Sigmoid colon (tissue), 4 donors: ENCODE measurements around the gene TUBB.

Experiments
- CTCF ChIP-seq, 4 experiments: fragments of 450-650 bp in 3 of 4; fragments of 200-600 bp in 1 of 4; IDR thresholded peaks; one replicate each; pipeline ENCODE4 v1.5.1; 2016 to 2019; ENCODE audit warnings: antibody characterized with exemption in 4 of 4, mild to moderate bottlenecking in 3 of 4, moderate library complexity in 2 of 4
- EP300 ChIP-seq, 4 donors: sonication (generic); formaldehyde crosslinking; IDR thresholded peaks; one replicate each; pipeline ENCODE4 v1.6.1; 2017; ENCODE audit warnings: antibody characterized with exemption in 4 of 4
- POLR2A ChIP-seq, 2 donors: fragments of 450-650 bp; IDR thresholded peaks; one replicate each; pipeline ENCODE4 v1.6.1; 2016; ENCODE audit warnings: antibody characterized with exemption in 2 of 2, mild to moderate bottlenecking in 2 of 2, moderate library complexity in 2 of 2

- TF ChIP-seq EP300 (IDR thresholded peaks at IDR 0.05) (no peak), CTCF (IDR thresholded peaks at IDR 0.05) (peak; percentile 43 to 71 (median 58)), POLR2A (IDR thresholded peaks at IDR 0.05) (no peak)
Measured at GRCh38 chr6:30730601-30731435, 10.7 kb downstream of the TUBB start.
